GM18508 (cell line): ENCODE results near the gene TAP1.
"Not testable (repeated sequence)": the region's sequence is repeated elsewhere in the genome, so short reads cannot be mapped to it uniquely, and the experiment has no call there.

Experiments used
- ATAC-seq: cut with Tn5 transposase; IDR thresholded peaks from one replicate; pipeline ENCODE4 v1.9.1; 2021; ENCODE audit warnings: moderate number of reproducible peaks; ENCODE audit not compliant: insufficient read depth, unreplicated experiment

Gene TAP1

GRCh38 chr6:32853541-32854375, at the start of gene TAP1, which contains the start of gene PSMB9:
TAP1 (minus strand) TSS chr6:32853704; CDS start chr6:32853636, 68 bp downstream.
PSMB9 (plus strand) TSS chr6:32854192; CDS start chr6:32854230, 38 bp downstream.
- ATAC-seq, result peak; percentile 34

DNA sequence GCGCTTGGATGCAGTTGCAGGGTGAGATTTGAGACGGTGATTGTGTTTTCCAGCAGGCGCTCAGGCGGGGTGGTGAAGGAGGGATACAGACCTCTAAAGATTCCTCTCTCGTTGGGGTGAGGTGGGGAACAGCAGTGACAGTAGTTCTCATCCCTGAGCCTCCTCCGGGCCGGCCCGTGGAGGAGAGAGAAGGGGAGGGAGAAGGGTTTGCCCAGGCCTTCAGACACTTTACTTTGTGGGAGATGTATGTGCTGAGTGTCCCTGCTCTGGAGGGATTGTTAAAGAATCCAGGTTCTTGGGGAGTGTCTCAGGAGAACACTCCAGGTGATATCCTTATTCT, 41.5 kb upstream of the TAP1 start:
- ATAC-seq, result no peak

DNA sequence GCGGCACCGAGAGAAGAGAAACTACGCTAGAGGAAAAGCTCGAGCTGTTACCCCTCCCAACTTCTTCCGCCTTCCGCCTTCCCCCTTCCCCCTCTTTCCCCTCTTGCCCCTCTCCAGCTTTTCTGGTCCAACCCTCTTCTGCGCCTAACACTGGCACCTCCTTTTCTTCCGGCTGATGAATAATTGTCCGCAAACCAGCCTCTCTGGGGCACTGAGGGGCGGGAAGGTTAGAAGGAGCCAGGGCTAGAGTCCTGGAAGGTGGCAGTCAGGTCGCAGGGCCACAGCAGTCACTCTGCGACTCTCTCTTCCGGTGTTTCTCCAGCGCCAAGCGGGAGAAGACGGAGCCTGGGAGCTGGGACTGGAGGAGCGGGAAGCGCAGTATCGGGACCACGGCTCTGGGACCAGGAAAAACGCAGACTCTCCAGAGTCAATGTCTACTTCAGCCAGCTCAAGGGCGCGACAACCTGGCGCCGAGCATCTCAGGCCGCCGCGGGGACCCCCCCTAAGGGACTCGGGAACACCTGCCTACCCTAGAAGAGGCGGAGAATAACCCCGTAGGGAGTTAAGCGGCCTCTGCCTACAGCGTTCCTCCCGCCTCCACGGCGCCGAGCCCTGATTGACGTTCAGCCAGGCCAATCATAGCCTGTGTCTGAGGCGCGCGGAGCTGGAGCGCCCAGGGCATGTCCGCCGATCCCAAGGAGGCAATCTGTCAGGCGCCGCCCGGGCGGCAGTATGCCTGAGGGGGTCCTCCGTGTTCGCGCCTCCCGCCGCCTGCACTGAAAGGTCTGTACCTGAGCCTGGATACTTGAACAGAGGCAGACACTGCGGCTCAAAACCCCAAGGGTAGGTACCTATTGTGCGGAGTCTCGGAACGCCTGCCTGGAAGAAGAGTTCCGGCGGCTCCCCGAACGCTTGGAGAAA, 40.8 kb upstream of the TAP1 start:
- peak; percentile 83 for ATAC-seq

DNA sequence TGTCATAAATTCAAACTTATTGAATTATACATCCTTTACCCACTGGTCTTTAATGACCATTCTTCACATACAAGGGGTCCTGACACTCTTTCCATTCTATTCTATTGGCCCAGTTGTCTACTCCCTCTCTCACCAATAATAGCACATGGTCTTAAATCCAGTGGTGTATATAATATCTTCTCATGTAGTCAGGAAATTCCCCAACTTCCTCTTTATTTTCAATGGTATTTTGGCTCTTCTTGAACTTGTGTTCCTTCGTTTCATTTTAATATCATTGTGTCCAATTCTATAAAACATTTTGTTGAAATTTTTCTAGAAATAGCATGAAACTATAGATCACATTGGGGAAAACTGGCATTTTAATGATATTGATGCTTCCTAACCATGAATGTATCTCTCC, 37.3 kb upstream of the TAP1 start:
- ATAC-seq, result no peak

- ATAC-seq, result no peak
Measured at GRCh38 chr6:32889533-32889932, 36.0 kb upstream of the TAP1 start.

GRCh38 chr6:32888576-32888975, 35.1 kb upstream of the TAP1 start:
- ATAC-seq, result no peak

GRCh38 chr6:32887616-32888015, 34.1 kb upstream of the TAP1 start:
- ATAC-seq, result no peak

DNA sequence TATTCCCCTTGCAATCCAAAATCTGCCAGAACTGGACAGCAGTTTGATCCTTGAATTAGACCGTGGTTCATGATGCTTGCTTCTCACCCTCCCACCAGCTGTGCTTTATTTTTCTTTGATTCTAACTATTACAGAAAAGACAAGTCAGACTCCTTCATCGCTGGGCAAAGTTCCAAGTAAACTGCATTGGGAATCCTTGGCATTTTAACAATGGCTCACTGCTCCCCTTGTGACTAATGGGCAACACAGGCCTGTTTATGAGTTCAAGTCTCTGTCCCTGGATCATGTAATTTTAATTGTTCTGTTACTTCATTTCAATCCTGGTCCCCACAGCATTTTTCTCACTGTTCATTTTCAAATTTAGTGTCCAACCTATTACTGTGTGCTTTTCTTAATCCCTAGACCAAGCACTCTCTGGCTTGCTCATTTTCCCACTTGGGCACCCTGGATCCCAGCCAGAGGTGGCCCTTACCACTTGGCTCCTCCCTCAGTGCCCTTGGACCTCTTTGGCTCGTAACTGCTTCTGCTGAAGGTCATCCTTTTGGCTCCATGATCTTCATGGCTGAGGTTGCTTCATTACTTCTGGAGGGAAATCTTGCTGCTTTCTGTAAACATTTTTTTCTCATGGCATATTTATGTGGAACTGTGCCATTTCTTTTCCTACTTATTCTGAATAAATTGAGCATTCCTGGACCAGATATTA, 33.3 kb upstream of the TAP1 start:
- no peak for ATAC-seq

DNA sequence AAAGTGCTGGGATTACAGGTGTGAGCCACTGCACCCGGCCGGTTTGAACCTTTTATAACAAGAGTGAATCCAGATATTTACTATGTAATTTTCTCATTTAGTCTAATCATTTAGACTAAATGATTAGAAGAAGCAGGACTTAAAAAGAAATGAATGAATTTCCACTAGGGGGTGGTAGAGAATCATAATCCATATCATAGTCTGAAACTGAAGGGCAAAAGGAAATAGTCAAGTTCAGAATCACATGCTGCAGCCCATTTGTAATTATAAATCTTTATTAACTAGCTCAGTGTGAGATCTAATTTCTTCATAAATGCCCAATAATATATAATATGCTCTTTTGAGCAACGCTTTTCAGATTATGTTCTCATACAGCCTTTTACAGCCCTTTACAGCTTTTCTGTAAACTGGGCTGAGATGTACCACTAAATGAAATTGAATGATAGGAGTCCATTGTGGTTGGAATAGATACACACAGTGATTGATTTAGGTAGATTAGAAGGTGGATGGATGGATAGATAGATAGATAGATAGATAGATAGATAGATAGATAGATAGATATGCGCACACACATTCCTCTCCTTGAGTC, 32.3 kb upstream of the TAP1 start:
- ATAC-seq, result no peak

DNA sequence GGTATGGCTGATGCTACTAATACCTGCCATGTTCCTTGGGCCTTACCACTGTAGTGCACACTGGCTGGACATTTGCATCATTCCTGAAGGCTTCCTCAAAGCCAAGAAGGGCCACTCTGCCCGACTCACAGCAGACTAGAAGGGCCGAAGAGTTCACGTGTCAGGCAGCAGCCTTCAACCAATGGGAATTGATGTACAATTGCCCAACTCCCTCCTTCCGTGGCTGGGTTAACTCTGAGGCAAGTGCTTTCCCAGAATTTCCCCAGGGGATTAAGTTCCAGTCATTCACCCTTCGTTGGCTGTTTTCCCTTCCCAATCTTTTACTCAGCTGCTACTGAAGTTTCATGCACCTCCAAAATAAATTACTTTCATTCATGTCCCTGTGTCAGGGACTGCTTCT, 30.3 kb upstream of the TAP1 start:
- ATAC-seq, result no peak

DNA sequence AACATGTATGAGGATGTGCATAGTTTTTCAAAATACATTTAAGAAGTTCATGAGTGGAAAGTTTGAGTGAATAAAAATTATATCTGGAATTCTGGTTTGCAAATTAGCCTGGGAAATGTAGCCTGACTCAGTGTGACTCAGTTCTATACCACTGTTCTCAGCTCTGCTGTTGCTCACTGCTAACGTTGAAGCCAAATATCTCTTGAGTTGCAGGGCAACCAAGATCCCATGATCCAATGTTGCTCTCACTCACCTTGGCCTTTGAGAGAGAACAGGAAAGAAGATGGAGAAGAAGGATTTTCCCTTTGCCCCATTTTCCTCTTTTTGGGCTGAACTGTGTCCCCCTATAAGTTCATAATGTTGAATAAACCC, 29.4 kb upstream of the TAP1 start:
- no peak for ATAC-seq

DNA sequence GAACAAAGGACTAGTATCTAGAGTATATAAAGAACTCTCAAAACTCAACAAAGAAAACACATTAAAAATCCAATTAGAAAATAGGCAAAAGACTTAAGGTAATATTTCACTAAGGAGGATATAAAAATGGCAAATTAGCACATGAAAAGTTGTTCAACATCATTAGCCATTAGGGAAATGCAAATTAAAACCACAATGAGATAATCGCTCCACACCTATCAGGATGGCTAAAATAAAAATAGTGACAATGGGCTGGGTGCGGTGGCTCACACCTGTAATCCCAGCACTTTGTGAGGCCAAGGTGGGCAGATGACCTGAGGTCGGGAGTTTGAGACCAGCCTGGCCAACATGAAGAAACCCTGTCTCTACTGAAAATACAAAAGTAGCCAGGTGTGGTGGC, 27.5 kb upstream of the TAP1 start:
- not testable (repeated sequence) for ATAC-seq

- ATAC-seq, result no peak
Measured at GRCh38 chr6:32879691-32880090, 26.2 kb upstream of the TAP1 start.

DNA sequence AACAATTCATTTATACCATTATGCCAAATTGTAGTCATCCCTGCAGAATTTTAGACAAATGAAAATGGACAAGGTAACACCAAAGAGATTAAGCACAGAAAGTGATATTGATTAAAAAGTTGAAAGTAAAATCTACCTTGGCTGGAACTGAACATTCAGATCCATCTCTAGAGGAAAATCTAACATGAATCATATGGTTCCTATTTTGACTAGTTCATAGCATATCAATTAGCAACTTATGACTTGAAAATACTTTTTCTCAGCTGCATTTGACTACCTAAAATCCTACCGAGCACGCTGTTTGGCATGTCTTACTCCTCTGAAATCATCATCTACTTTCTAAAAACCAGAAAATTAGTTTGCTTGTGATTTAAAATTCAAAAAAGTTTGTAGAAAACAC, 23.1 kb upstream of the TAP1 start:
- no peak for ATAC-seq

DNA sequence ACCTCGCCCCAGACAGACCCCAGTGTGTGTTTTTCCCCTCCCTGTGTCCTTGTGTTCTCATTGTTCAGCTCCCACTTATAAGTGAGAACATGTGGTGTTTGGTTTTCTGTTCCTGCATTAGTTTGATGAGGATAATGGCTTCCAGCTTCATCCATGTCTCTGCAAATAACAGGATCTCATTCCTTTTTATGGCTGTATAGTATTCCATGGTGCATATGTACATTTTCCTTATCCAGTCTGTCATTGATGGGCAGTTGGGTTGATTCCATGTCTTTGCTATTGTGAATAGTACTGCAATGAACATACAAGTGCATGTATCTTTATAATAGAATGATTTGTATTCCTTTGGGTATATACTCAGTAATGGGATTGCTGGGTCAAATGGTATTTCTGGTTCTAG, 20.4 kb upstream of the TAP1 start:
- ATAC-seq, result not testable (repeated sequence)

DNA sequence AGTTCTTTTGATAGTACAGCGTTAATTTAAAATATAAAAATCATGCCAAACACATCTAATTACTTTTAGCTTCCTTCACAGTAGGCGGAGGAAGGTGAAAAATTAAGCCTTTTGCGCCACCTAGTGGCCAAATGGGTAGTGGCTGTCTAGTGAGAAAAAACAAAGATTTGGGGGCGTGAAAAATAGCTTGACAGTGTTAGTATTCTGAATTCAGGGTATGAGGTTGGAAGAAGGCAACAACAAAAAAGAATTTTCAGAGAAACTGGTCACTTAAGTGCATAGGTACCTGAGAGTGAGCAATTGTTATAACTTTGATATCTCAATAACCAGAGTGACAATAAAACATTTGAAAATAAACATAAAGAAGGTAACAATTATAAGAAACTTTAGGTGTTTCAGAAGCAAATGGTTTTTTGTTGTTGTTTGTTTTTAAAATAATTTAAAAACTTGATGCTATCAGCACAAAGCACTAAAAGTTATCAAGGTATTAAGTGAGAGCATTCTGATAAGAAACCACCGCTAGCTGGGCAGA, 14.8 kb upstream of the TAP1 start:
- ATAC-seq, result no peak

DNA sequence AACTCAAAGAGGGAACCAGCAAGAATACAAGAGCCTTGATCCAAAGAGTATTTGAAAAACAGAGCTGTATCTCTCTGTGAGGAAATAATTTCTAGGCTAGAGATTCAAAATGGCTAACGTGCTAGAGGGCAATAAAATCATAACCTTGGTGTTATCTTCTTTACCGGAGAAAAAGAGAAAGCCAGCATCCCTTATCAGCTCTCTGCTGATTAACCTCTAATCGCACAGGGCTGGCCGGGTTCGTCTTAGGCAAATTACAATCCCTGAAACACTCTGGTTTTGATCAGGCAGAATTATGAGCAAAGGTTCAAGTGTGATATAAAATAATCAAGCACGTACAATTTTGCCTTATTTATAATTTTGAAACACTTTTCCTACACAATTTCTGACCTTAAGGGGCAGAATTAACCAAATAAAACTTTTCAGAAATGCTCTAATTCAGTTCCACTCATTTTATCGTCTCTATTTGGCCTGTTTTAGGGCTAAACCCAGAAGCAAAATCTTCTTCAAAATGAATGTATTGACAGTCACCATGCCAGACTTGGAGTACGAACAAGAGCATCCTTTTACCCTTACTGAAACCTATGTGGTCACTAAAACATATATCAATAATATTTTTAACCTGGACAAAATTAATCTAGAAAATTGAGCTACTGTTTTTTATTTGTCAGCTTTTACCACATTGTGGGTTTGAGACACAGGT, 14.2 kb upstream of the TAP1 start:
- ATAC-seq, result no peak

DNA sequence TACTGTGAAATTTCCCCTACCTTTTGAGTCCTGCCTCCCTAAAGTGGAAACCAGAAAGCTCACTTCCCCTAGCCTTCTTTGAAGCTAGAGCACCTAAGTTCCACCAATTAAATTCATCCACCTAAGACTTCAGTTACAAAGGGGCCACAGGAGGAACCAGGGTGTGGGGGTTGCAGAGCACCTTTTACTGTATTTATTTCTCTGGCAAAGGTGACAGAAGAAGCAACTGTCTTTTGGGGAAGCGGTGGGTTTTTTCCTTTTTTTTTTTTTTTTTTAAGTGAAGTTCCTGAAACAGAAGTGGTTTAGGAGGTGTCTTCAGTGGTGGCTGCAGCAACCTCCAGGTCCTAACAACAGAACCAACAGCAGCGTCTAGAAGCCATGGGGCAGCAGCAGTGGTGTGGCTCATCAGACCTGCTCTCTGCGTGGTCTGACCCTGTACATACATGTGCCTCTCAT, 13.5 kb upstream of the TAP1 start:
- no peak for ATAC-seq

GRCh38 chr6:32865724-32866443, 12.4 kb upstream of the TAP1 start:
- ATAC-seq, result no peak
